NOMO-1 treated with DMSO at 0.1 percent for 48 hours (cell line): Measurements from ENCODE around the gene ERGIC1.

ENCODE experiments used
- DNase-seq: peaks from one replicate; lab custom pipeline; 2025; ENCODE audit not compliant: unreplicated experiment; lab: John Stamatoyannopoulos, UW

ERGIC1 gene

DNA sequence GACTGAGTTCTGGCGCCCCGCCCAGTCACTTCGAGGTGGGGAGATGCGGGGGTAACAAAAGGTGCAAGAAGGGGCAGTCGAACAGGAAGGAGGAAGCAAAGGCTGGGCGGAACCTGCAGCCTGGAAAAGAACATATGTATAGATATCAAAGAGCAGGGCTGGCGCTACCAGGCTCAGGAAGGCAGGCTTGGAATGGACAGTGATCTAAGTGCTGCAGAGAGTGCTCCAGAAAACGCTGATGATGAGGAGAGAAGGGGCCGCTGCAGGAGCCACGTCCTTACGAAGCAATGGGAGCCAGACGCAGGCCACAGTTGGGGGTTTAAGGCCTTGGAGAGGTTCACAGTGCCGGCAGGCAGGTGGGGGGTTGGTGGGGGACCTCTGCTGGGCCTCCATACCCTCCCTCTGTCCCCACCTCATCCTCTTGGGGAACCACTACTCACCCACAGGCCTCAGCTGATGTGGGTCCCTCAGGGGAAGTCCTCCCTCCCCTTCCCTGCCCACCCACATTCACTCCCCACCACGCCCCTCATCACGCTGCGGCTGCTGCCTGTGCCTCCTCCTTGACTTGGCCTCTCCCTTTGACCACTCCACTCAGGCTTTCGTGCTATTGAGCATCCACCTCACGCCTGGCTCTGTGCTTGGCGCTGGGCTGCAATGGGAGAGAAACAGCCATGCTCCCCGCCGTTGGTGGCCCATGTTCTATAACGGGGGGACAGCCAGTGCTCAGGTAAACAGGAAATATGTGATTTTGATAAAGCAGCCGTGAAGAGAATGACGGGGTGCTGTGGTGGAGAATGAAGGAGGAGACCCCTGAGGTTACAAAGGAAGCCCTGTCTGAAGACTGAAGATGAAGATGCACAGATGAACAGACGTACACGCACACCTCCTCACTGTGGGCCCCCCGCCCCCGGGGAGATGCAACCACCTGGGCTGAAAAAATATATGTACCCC lies 84.6 kb downstream of the ERGIC1 start:
- no peak for DNase-seq

- no peak for DNase-seq
Observed at GRCh38 chr5:172919525-172920446, 85.7 kb downstream of the ERGIC1 start.

DNA sequence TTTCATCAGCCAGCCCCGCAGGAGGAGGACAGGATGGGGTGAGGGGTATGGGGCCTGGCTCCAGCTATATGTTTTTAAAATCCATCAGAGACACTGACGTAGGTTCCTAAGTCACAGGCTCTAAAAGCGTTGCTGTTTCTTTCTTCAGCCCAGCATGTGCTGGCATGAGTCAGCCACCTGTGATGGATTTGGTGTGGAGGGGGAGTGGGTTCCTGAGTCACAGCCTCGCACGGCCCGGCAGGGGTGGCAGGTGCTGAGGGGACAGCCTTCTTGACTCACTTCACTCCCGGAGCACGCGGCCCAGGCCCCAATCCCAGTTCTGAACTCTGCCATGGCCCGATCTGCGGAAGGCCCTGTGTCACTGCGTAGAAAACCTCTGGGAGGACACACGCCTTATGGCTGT lies 86.4 kb downstream of the ERGIC1 start:
- DNase-seq: no peak

- DNase-seq: no peak
Observed at GRCh38 chr5:172920995-172921394, 86.9 kb downstream of the ERGIC1 start.

DNA sequence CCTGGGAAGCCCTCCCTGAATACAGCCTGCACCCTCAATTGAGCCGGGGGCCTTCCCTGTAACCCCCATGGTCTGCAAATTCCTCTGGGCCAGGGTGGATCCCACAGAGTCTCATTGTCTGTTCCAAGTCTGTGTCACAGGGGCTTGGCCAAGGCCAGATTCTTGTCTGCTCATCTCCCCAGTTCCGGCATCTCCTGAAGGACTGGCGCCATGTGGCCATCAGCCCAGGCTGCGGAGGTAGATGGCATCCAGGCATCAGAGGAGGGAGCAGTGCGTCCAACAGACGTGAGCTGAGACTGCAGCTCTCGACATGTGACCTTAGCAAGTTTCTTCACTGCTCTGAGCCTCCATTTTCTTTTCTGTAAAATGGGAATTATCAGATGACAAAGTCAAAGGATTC lies 87.9 kb downstream of the ERGIC1 start:
- no peak for DNase-seq

- no peak for DNase-seq
Observed at GRCh38 chr5:172923539-172923938, 89.5 kb downstream of the ERGIC1 start.

DNA sequence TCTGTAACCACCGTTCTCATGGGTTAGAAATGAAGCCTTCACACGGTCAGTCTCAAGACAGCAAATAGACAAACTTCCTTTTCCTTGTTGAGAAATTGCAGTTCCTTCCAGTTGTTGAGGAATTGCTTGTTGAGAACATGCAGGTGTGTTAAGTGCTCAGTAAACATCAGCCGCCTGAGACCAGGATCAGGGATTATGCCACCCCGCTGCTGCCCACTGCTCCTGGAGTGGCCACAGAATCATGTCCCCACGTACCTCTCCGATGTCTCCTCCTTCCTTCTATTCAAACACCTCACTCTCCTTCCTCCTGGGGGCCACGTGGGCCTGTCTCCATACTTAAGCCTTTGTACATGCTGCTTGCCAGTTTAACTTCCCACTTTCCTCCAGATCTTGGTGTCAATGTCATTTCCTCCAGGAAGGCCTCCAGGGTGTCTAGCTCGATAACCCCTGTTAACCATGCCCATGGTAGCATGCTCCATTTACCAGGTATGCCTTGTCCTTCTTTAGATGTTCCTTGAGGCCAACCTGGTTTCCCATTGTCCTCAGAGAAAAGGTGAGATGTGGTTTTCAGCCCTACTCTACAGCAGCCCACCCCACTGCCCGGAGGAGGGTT lies 91.4 kb downstream of the ERGIC1 start:
- DNase-seq: no peak

- DNase-seq: no peak
Observed at GRCh38 chr5:172926008-172926523, 92.0 kb downstream of the ERGIC1 start.

DNA sequence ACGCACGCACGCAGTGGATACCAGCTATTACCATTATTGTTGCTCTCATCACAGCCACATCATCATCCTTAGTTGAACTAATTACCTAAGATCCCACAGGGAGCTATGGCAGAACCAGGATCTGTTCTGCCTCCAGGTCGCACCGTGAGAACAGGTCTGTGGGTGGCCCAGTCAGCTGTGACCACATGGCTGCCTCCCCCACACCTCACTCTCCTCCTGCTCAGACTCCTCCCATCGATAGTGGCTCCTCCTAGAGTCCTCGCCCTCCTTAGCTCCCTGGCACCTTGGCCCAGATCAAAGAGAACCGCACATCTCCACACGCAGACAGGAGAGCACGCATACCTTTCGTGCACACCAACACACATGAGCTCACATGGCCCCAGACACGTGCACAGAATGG lies 92.7 kb downstream of the ERGIC1 start:
- DNase-seq: no peak

DNA sequence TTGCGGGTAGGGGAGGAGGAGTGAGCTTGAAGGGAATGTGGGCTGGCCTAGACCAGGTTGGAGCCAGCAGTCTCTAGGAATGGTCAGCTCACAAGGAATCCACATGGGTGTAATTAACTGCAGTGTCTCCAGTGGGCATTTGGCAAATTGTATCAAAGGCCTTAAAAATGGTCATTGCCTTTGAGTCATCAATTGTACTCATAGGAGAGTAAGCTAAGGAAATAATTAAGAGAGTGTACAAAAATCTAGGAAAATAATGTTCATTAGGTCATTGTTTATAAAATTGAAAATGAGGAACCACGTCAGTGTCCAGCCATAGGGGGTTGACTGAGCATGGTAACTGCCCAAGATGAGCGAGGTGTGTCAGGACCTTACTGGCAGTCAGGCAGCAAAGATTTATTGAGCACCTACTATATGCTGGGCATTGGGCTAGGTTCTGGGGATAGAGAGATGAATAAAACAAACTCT lies 95.4 kb downstream of the ERGIC1 start:
- no peak for DNase-seq

DNA sequence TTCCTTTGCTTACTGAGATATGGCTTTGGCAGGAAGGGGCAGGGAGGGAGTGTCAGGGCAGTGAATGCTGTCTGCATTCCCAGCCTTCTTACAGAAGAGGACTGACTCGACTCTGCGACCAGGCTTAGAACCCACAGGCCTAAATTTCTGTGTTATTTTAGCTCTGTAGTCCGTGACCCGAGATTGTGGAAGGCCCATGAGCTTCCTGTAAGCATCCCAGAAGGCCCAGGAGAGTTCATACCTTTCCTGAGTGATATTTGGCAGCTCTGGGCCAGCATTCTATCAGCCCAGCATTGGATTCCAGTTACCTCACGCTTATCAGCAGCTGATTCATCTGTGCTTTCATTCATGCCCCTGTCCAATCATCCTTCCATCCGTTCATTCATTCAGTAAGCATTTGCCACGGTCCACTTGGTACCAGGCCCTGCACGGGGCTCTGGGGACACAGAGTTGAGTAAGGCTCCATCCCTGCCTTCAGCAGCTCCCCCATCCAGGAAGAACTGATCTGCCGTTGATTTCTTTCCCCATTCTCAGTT lies 97.0 kb downstream of the ERGIC1 start:
- DNase-seq: no peak

GRCh38 chr5:172932313-172933017 lies 98.4 kb downstream of the ERGIC1 start:
- DNase-seq: peak; percentile 29

DNA sequence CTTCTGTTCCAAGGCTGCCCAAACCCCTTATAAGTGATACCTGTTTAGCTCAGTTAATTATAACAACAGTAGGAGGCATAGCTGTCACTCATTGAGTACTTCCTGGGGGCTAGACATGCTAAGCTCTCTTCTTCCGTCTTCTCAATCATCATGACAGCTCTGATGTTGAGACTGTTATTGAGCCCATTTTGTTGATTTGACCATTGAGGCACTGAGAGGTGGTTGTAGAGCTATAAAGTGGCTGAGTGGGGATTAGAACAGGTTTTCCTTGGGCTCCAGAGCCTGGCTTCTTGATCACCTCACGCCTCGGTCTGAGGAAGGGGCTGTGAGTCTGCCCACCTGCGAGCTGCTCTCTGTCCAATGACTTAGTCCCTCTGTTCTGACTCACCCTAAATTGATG lies 99.2 kb downstream of the ERGIC1 start:
- no peak for DNase-seq

GRCh38 chr5:172935096-172935495 lies 101.0 kb downstream of the ERGIC1 start:
- DNase-seq: no peak

DNA sequence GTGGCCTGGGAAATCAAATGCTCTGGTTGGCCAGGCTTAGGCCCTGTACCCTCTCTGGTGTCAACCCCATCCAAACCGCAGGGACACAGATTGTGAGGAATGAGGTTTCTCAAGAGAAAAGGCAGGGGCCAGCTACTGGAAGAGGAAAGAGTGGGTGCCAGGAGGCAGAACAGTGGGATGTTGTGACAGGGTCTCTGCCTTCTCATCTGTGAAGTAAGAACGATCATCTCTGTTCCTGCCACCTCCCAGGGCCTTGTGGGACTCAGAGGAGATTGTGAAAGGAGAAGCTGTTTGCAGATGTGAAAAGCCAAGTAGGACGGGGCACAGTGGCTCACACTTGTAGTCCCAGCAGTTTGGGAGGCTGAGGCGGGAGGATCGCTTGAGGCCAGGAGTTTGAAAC lies 102.3 kb downstream of the ERGIC1 start:
- no peak for DNase-seq

DNA sequence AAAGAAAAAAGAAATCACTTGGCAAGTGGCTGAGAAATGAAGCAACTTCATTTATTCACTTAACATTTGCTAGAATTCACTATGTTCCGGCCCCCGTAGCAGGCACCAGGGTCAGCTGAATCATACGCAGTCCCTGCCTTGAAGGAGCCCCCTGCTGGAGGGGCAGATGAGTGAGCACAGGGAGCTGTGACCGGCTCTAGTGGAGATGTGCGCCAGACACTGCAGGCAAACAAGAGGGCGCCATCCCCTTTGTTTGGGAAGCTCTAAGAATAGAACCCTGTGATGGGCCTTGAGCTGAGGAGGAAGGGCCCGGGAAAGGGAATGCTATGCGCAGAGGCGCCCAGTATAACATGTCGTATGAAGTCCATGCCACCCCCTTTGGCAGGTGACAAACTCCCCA lies 105.0 kb downstream of the ERGIC1 start:
- no peak for DNase-seq

DNA sequence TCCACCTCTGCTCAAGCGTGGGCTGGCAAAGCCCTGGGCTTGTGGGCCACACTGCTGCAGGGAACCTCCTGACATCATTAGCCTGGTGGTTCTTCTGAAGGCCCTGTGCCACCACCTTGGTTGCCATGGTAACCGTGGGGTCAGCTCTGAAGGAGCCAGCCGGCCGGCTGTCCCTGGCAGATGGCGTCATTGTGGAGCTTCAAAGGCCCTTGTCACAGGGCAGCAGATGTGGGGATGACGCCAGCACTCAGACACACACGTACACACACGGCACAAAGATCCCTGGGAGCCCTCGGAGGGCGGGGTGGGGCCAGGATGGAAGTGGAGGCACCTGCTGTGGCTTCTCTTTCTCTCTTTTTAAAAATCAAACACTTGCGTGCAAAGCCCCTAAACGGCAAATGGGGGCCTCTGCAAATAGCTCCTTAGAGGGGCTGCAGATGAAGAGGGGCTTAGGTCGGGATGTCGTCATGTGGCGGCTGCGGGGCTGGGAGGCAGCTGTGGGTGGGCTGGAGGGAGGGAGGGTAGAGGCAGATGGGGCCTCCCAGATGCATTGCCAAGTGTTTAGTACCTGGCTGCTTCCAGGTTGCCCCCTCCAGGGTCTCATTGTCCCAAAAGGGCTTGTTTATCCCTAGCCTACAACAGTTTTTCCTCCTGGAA lies 105.7 kb downstream of the ERGIC1 start:
- DNase-seq: no peak

GRCh38 chr5:172940268-172941066 lies 106.4 kb downstream of the ERGIC1 start:
- no peak for DNase-seq

DNA sequence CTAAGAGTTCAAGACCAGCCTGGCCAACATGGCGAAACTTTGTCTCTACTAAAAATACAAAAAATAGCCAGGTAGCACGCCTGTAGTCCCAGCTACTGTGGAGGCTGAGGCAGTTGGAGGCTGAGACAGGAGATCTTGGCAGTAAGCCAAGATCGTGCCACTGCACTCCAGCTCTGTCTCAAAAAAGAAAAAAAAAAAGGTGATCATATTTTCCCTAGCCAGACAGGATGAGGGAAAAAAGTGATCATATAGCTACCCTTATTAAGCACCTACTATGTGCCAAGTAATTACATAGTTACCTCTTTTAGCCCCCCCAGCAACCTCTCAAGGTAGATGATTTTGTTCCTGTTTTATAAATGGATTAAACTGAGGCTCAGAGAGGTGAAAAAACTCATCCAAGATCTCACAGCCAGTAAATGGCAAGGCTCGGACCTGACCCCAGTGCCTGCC lies 107.0 kb downstream of the ERGIC1 start:
- DNase-seq: no peak
